ENCODE results near the gene TBC1D10A.

Gene TBC1D10A

GRCh38 chr22:30314915-30315314, 11.8 kb downstream of the TBC1D10A start:
- no peak for DNase-seq (ENCODE audit: insufficient read length, low spot score)
- peak; percentile 13 for FAIRE-seq
- no peak for TF ChIP-seq POU2F2 (IDR thresholded peaks at IDR 0.05; ENCODE audit: low read depth, low read length)
- TF ChIP-seq POLR2A (IDR thresholded peaks at IDR 0.05; ENCODE audit: low read depth, low read length): no peak
- TF ChIP-seq POLR2AphosphoS5 (IDR thresholded peaks at IDR 0.05; ENCODE audit: low read depth, low read length): no peak
- TF ChIP-seq SPI1 (IDR thresholded peaks at IDR 0.05; ENCODE audit: low read depth, low read length): 0 out of 2 replicates have a peak, but pooled peaks have one; percentile 27

- no peak for DNase-seq (ENCODE audit: insufficient read length, low spot score)
- FAIRE-seq: no peak
- TF ChIP-seq SPI1 (IDR thresholded peaks at IDR 0.05; ENCODE audit: low read depth, low read length): no peak
- no peak for TF ChIP-seq POLR2A (IDR thresholded peaks at IDR 0.05; ENCODE audit: low read depth, low read length)
- TF ChIP-seq PAX5 (IDR thresholded peaks at IDR 0.05; ENCODE audit: insufficient read depth, low read length, severe bottlenecking): no peak
- no peak for TF ChIP-seq POU2F2 (IDR thresholded peaks at IDR 0.05; ENCODE audit: low read depth, low read length)
- no peak for TF ChIP-seq TAF1 (IDR thresholded peaks at IDR 0.05; ENCODE audit: low read depth, low read length)
- TF ChIP-seq POLR2AphosphoS5 (IDR thresholded peaks at IDR 0.05; ENCODE audit: low read depth, low read length): no peak
Measured at GRCh38 chr22:30313527-30314363, 13.0 kb downstream of the TBC1D10A start.

DNA sequence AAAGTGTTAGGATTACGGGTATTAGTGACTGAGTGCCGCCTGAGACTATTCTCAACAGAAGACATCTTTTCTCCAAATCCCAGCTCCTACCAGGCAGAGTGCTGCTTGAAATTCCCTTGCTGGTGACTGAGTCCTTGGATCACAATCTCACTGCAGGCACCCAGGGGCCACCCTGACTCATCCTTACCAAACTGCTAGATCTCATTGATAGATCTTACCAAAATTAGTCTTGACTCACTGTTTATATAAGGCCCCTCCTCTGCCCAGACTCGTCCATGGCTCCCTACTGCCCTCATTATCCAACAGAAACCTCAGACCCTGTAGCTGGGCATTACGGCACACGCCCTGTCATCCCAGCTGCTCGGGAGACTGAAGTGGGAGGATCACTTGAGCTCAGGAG, 14.7 kb downstream of the TBC1D10A start:
- FAIRE-seq: no peak
- TF ChIP-seq PAX5 (IDR thresholded peaks at IDR 0.05; ENCODE audit: insufficient read depth, low read length, severe bottlenecking) (no peak), SPI1 (IDR thresholded peaks at IDR 0.05; ENCODE audit: low read depth, low read length) (no peak), TAF1 (IDR thresholded peaks at IDR 0.05; ENCODE audit: low read depth, low read length) (no peak), POLR2A (IDR thresholded peaks at IDR 0.05; ENCODE audit: low read depth, low read length) (no peak), POU2F2 (IDR thresholded peaks at IDR 0.05; ENCODE audit: low read depth, low read length) (no peak), POLR2AphosphoS5 (IDR thresholded peaks at IDR 0.05; ENCODE audit: low read depth, low read length) (no peak)

GRCh38 chr22:30310881-30311771, 15.6 kb downstream of the TBC1D10A start:
- DNase-seq (ENCODE audit: insufficient read length, low spot score) (no peak), FAIRE-seq (peak; percentile 69)
- TF ChIP-seq PAX5 (IDR thresholded peaks at IDR 0.05; ENCODE audit: insufficient read depth, low read length, severe bottlenecking) (no peak), POLR2A (IDR thresholded peaks at IDR 0.05; ENCODE audit: low read depth, low read length) (no peak)

More for the DNA sequence above, 14.7 kb downstream of the TBC1D10A start:
- no peak for DNase-seq (ENCODE audit: insufficient read length, low spot score)

GRCh38 chr22:30309951-30310741, 16.6 kb downstream of the TBC1D10A start:
- no peak for TF ChIP-seq POLR2AphosphoS5 (IDR thresholded peaks at IDR 0.05; ENCODE audit: low read depth, low read length)
- no peak for TF ChIP-seq PAX5 (IDR thresholded peaks at IDR 0.05; ENCODE audit: insufficient read depth, low read length, severe bottlenecking)
- TF ChIP-seq TAF1 (IDR thresholded peaks at IDR 0.05; ENCODE audit: low read depth, low read length): no peak
- peak; percentile 78 for TF ChIP-seq SPI1 (IDR thresholded peaks at IDR 0.05; ENCODE audit: low read depth, low read length)
- no peak for DNase-seq (ENCODE audit: insufficient read length, low spot score)
- FAIRE-seq: peak; percentile 90

DNA sequence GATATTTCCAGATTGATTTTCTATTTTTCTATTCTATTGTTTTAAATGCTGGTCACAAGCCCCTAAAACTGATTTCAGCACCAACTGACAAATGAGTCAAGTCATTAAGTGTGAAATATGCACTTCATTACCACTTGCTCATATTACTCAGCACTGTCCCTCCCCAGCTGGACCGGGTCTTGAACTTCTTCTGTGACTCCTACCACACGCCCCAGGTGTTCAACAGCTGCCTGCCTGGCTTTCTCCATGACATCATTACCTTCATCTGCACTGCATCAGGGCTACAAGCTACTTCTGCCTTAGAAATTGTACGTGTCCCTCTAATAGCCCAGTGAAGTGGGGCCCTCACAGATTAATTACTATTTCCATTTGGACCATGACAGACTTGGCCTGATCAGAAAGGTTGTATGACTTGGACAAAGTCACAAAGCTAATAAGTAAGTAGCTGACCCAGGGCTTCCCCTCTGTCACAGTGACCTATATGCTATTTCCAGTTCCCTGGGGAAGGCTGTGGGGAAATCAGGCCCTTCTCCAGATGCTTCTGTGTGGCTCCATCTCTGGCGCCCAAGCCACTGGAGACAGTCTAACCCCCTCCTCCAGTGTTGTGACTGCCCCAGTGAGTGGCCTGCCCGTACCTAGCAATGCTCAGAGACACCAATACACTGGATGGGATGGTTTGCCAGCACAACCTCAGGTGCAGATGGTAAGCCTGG, 18.1 kb downstream of the TBC1D10A start:
- no peak for TF ChIP-seq TAF1 (IDR thresholded peaks at IDR 0.05; ENCODE audit: low read depth, low read length)
- no peak for TF ChIP-seq SPI1 (IDR thresholded peaks at IDR 0.05; ENCODE audit: low read depth, low read length)
- TF ChIP-seq POU2F2 (IDR thresholded peaks at IDR 0.05; ENCODE audit: low read depth, low read length): peak; percentile 56; the same call in 1 of the 2 replicates
- no peak for TF ChIP-seq POLR2A (IDR thresholded peaks at IDR 0.05; ENCODE audit: low read depth, low read length)
- TF ChIP-seq POLR2AphosphoS5 (IDR thresholded peaks at IDR 0.05; ENCODE audit: low read depth, low read length): peak; percentile 65; the same call in 1 of the 2 replicates
- peak; percentile 95 for FAIRE-seq
- no peak for DNase-seq (ENCODE audit: insufficient read length, low spot score)

- no peak for DNase-seq (ENCODE audit: insufficient read length, low spot score)
- FAIRE-seq: peak; percentile 52
- no peak for TF ChIP-seq POLR2A (IDR thresholded peaks at IDR 0.05; ENCODE audit: low read depth, low read length)
- no peak for TF ChIP-seq POU2F2 (IDR thresholded peaks at IDR 0.05; ENCODE audit: low read depth, low read length)
- TF ChIP-seq POLR2AphosphoS5 (IDR thresholded peaks at IDR 0.05; ENCODE audit: low read depth, low read length): no peak
- no peak for TF ChIP-seq PAX5 (IDR thresholded peaks at IDR 0.05; ENCODE audit: insufficient read depth, low read length, severe bottlenecking)
- TF ChIP-seq TAF1 (IDR thresholded peaks at IDR 0.05; ENCODE audit: low read depth, low read length): no peak
- TF ChIP-seq SPI1 (IDR thresholded peaks at IDR 0.05; ENCODE audit: low read depth, low read length): no peak
Measured at GRCh38 chr22:30308093-30308492, 18.6 kb downstream of the TBC1D10A start.

DNA sequence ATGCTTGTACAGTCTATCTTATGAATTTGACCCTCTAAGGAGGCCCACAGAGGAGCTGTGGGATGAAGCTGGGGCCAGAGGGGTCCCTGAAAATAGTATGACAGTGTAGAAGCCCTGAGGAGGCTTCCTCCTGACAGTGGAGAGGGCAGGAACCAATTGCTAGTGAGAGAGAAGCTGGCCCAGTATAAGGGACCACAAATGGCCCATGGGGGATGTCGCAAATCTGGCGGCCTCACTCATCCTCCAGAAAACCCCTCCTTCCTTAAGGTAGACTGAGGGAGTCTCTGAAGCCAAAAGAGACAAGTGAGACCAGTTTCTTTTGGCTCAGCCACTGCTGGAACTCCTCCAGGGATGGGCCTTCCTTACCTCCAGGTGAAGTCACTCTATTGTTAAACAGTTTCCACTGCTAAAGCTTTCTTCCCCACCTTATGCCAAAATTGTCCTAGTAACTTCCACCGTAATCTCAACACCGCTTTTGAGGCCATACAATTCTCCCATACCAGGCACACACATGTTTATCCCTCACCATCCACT, 19.6 kb downstream of the TBC1D10A start:
- FAIRE-seq (peak; percentile 78), DNase-seq (ENCODE audit: insufficient read length, low spot score) (no peak)
- TF ChIP-seq POLR2A (IDR thresholded peaks at IDR 0.05; ENCODE audit: low read depth, low read length): no peak
- no peak for TF ChIP-seq POLR2AphosphoS5 (IDR thresholded peaks at IDR 0.05; ENCODE audit: low read depth, low read length)
- TF ChIP-seq PAX5 (IDR thresholded peaks at IDR 0.05; ENCODE audit: insufficient read depth, low read length, severe bottlenecking): no peak
- no peak for TF ChIP-seq TAF1 (IDR thresholded peaks at IDR 0.05; ENCODE audit: low read depth, low read length)
- TF ChIP-seq POU2F2 (IDR thresholded peaks at IDR 0.05; ENCODE audit: low read depth, low read length): no peak
- TF ChIP-seq SPI1 (IDR thresholded peaks at IDR 0.05; ENCODE audit: low read depth, low read length): no peak

Data from GM12891 (cell line).